ENCODE measurements around the gene VENTX. TPM values are rescaled to one million over a fixed set of nuclear protein-coding genes. Genes with fewer than 3 reads are reported as not detected.
"Not testable (repeated sequence)": the region's sequence is repeated elsewhere in the genome, so short reads cannot be mapped to it uniquely, and the experiment has no call there.

Gene VENTX
- total and polyA plus RNA-seq, 5 experiments from 2014 or later = not detected

DNA sequence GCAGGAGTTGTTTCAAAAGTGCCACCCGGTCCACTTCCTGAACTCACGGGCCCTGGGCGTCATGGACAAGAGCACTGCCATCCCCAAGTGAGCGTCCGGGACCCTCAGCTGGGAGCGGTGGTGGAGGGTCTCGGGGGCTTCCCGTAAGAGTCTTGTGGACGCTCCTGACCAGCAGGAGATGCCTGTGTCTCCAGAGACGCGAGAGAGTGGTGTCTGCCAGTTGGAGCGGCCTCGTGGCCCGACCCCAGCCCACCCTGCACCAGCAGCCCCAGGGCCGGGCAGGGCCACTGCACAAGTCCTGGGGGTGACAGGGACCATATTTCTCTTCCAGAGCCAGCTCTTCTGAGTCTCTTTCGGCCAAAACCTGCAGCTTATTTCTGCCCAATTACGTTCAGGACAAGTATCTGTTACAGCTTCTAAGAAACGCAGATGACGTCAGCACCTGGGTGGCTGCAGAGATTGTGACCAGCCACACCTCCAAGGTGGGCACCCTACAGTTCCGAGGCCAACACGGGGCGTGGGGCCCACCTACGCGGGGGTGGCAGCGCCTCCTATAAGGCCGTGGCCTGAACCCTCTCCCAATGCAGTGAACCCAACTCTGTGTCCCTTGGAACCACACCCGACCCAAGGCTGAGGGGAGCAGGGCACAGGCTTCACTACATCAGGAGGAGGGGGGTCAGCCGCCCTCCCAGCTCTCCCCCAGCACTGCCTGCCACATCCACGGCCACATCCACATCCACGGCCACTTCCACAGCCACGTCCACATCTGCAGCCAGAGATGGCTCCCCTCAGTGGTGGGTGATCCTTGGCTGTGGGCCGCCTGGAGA, 23.8 kb upstream of the VENTX start:
- Mint-ChIP-seq H3K4me1 (peaks cover 0 to 4% (median under 1%) of the 10 kb centered on the region in 4 donors), H3K36me3 (no peaks in the 10 kb centered on the region), H3K4me3 (no peak overlapping the region), H3K27me3 (peaks cover 3 to 24% (median 14%) of the 10 kb centered on the region in 5 donors), H3K27ac (no peak overlapping the region), H3K9me3 (no peaks in the 10 kb centered on the region)
- no peak for ATAC-seq
- POLR2A ChIA-PET = interaction anchor here (0.6 kb wide), 1 partner anchor 234 kb away, joined by 3 read pairs; no protein-coding TSS in a partner anchor
- DNase-seq = peak in 1 of 10 donors; percentile 2

DNA sequence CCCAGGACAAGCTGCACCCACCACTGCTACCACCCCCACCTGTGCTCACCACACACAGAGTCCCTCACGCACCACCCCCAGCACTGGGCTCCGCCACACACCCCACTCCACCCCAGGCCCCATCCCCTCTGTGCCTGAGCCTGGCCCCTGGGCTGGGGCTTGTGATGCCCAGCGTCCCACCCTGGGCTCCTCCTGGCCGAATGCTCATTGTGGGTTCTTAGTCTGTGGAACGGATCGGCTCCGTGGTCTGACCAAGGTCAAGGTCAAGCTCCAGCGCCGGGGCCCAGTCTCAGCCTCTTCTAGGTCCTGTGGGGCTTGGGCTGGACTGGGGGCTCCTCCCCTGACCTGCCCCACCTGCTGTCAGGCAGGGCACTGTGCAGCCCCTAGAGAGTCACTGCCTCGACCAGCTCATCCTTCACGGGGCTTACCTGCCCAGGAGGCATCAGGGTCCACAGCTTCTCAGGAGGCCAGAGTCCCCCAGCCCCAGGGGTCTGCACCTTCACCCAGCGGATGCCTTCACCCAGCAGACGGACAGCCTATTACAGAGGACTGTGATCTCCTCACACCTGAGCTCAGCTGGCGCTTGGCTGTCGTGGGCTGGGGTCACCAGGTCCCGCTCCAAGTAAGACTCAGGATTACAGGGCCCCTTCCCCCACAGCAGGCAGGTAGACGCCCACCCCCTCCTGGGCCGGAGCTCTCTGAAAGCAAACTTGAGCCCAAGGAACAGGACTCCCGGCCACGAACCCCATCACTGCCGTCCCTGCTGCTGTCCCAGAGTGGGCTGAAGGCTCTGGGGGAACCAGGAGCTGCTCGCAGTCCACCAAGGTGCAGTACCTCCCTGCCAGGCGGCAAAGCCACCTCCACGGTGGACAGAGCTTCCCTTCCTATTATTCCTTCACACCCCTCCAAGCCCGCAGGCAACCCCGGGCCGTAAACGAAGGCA, 22.9 kb upstream of the VENTX start:
- Mint-ChIP-seq H3K27me3 (peaks cover 3 to 24% (median 14%) of the 10 kb centered on the region in 5 donors), H3K27ac (no peak overlapping the region), H3K36me3 (no peaks in the 10 kb centered on the region), H3K9me3 (no peaks in the 10 kb centered on the region), H3K4me1 (peaks cover 0 to 4% (median under 1%) of the 10 kb centered on the region in 4 donors), H3K4me3 (no peak overlapping the region)
- DNase-seq = peak in 1 of 10 donors; percentile 2
- ATAC-seq = no peak
- POLR2A ChIA-PET = interaction anchor here (0.6 kb wide), 1 partner anchor 233 kb away, joined by 3 read pairs; no protein-coding TSS in a partner anchor

GRCh38 chr10:133215586-133215985, 22.1 kb upstream of the VENTX start:
- H3K4me3 Mint-ChIP-seq = no peak overlapping the region
- POLR2A ChIA-PET = no interaction called here
- H3K4me1 Mint-ChIP-seq = peaks cover 0 to under 1% (median under 1%) of the 10 kb centered on the region in 4 donors
- DNase-seq = peak in 1 of 10 donors; percentile 1
- H3K27me3 Mint-ChIP-seq = peaks cover 3 to 22% (median 14%) of the 10 kb centered on the region in 5 donors
- no peak overlapping the region for H3K27ac Mint-ChIP-seq
- H3K9me3 Mint-ChIP-seq = no peaks in the 10 kb centered on the region
- ATAC-seq = no peak
- H3K36me3 Mint-ChIP-seq = no peaks in the 10 kb centered on the region

DNA sequence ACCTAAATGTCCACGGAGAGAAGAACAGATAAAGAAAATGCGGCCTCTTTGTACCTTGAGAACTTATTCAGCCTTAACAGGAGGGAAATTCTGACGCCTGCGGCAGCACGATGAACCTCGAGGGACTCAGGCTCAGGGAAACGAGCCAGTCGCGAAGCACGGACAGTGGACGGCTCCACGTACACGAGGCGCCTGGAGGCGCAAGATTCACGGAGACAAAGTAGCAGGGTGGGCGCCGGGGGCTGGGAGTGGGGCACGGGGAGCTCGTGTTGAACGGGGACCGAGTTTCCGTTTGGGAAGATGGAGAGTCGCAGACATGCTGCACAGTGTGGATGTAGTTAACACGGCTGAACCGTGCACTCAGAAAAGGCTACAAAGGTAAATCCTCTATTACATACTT, 20.9 kb upstream of the VENTX start:
- DNase-seq (peak in 1 of 10 donors; percentile 1), ATAC-seq (no peak)
- POLR2A ChIA-PET = no interaction called here
- Mint-ChIP-seq H3K27ac (no peak overlapping the region), H3K36me3 (no peaks in the 10 kb centered on the region), H3K4me1 (no peaks in the 10 kb centered on the region), H3K4me3 (no peak overlapping the region), H3K9me3 (no peaks in the 10 kb centered on the region), H3K27me3 (peaks cover 4 to 29% (median 19%) of the 10 kb centered on the region in 5 donors)

GRCh38 chr10:133217800-133218589, 19.7 kb upstream of the VENTX start:
- Mint-ChIP-seq H3K36me3 (no peaks in the 10 kb centered on the region), H3K9me3 (no peaks in the 10 kb centered on the region), H3K4me3 (peak overlapping the region in 1 of 10 donors; percentile 41), H3K27ac (peak overlapping the region in 1 of 10 donors; percentile 13), H3K27me3 (peaks cover 4 to 29% (median 11%) of the 10 kb centered on the region in 5 donors), H3K4me1 (no peaks in the 10 kb centered on the region)
- POLR2A ChIA-PET = no interaction called here
- ATAC-seq (no peak), DNase-seq (no peak)

DNA sequence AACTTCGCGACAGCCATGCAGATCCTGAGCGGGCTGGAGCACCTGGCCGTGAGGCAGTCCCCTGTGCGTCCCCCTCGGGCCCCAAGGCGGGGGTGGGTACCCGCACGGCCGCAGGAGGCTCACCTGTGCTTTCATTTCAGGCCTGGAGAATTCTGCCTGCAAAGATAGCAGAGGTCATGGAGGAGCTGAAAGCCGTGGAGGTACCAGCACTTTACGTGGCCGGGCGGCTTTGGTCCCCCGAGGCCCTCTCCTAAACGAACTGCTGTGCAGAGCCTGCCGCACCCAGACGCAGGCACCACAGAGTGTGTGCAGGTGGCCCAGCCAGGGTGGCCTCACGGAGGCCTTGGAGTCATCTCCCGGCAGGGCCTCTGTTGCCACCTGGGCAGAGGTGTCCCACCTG, 18.8 kb upstream of the VENTX start:
- peaks cover 4 to 29% (median 14%) of the 10 kb centered on the region in 5 donors for H3K27me3 Mint-ChIP-seq
- no peak overlapping the region for H3K4me3 Mint-ChIP-seq
- DNase-seq (no peak), ATAC-seq (no peak)
- no peaks in the 10 kb centered on the region for H3K4me1 Mint-ChIP-seq
- POLR2A ChIA-PET = no interaction called here
- no peaks in the 10 kb centered on the region for H3K36me3 Mint-ChIP-seq
- H3K9me3 Mint-ChIP-seq = no peaks in the 10 kb centered on the region
- H3K27ac Mint-ChIP-seq = no peak overlapping the region

- no peak for DNase-seq
- Mint-ChIP-seq H3K4me3 (no peak overlapping the region), H3K9me3 (no peaks in the 10 kb centered on the region), H3K4me1 (no peaks in the 10 kb centered on the region), H3K27ac (no peak overlapping the region), H3K27me3 (peaks cover 4 to 36% (median 18%) of the 10 kb centered on the region in 5 donors), H3K36me3 (no peaks in the 10 kb centered on the region)
- no peak for ATAC-seq
- POLR2A ChIA-PET = no interaction called here
Measured at GRCh38 chr10:133219782-133220181, 17.9 kb upstream of the VENTX start.

DNA sequence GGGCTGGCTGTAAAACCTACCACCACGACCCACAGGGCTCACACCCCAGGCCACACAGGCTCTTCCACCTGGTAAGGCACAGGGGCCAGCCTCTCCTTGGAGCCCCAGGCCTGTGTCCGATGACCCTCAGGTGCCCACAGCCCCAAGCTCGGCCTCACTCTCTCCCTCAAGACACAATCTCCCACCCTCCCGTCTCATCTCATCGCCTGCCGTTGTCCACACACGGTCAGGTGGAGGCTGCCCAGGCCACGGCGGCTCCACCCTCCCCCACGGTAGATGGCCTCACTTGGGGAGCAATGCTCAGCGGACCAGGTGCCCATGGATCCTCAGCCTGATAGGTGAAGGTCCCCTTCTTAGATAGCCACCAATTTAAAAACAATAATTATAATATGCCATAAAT, 16.3 kb upstream of the VENTX start:
- Mint-ChIP-seq H3K27ac (no peak overlapping the region), H3K4me3 (no peak overlapping the region), H3K9me3 (no peaks in the 10 kb centered on the region), H3K36me3 (no peaks in the 10 kb centered on the region), H3K4me1 (peaks cover 0 to 8% (median 3%) of the 10 kb centered on the region in 4 donors), H3K27me3 (peaks cover 4 to 44% (median 18%) of the 10 kb centered on the region in 5 donors)
- POLR2A ChIA-PET = no interaction called here
- DNase-seq (no peak), ATAC-seq (no peak)

- POLR2A ChIA-PET, H3K4me3 Mint-ChIP-seq, DNase-seq, H3K36me3 Mint-ChIP-seq, H3K9me3 Mint-ChIP-seq, ATAC-seq, H3K27ac Mint-ChIP-seq, H3K4me1 Mint-ChIP-seq: not testable (repeated sequence)
- peaks cover 3 to 48% (median 22%) of the 10 kb centered on the region in 5 donors for H3K27me3 Mint-ChIP-seq
Measured at GRCh38 chr10:133221756-133222155, 15.9 kb upstream of the VENTX start.

- peaks cover 8 to 52% (median 28%) of the 10 kb centered on the region in 5 donors for H3K27me3 Mint-ChIP-seq
- H3K4me1 Mint-ChIP-seq = peaks cover 0 to 14% (median 7%) of the 10 kb centered on the region in 4 donors
Measured at GRCh38 chr10:133224076-133224475, 13.6 kb upstream of the VENTX start.

DNA sequence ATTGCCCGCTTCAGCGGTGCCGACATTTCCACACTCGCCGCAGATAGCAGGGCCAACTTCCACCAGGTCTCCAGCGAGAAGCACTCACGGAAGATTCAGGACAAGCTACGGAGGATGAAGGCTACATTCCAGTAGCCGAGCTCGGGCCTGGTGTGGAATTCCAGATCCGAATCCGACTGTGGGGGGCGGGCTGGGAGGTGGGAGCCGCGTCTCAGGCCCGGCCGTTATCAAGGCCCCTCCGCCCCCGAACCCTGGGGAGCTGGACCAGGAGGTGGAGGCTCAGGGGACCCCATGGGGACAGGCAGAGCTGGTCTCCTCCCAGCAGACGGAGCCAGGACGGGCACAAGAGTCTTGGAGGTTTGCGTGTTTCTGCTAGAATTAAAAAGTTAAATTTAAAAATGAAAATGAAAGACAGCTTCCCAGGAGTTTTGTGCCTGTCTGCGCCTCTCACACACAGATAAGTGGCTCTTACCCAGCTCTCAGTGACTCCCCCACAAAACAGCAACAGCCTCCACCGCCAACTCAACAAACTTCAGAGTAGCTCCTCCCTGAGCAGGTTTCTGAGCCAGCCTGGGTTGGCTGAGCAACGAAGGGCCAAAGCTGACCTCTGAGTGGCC, 12.8 kb upstream of the VENTX start:
- no peak overlapping the region for H3K4me3 Mint-ChIP-seq
- no peak for ATAC-seq
- no peak overlapping the region for H3K27ac Mint-ChIP-seq

More at GRCh38 chr10:133224076-133224475, 13.6 kb upstream of the VENTX start:
- Mint-ChIP-seq H3K9me3 (no peaks in the 10 kb centered on the region), H3K36me3 (no peaks in the 10 kb centered on the region), H3K27ac (no peak overlapping the region), H3K4me3 (no peak overlapping the region)
- no peak for DNase-seq
- no peak for ATAC-seq
- POLR2A ChIA-PET = no interaction called here

GRCh38 chr10:133225707-133226191, 11.9 kb upstream of the VENTX start:
- Mint-ChIP-seq H3K4me3 (no peak overlapping the region), H3K36me3 (no peaks in the 10 kb centered on the region), H3K9me3 (no peaks in the 10 kb centered on the region), H3K4me1 (peaks cover 2 to 18% (median 12%) of the 10 kb centered on the region in 4 donors), H3K27me3 (peaks cover 11 to 57% (median 33%) of the 10 kb centered on the region in 5 donors), H3K27ac (no peak overlapping the region)
- DNase-seq (no peak), ATAC-seq (no peak)
- POLR2A ChIA-PET = no interaction called here

More for the DNA sequence above, 12.8 kb upstream of the VENTX start:
- peaks cover 11 to 57% (median 33%) of the 10 kb centered on the region in 5 donors for H3K27me3 Mint-ChIP-seq
- H3K4me1 Mint-ChIP-seq = peaks cover 2 to 18% (median 12%) of the 10 kb centered on the region in 4 donors
- no peak for DNase-seq
- H3K9me3 Mint-ChIP-seq = no peaks in the 10 kb centered on the region
- no peaks in the 10 kb centered on the region for H3K36me3 Mint-ChIP-seq
- POLR2A ChIA-PET = no interaction called here
